Kidney (tissue), 14 donors: Measurements from ENCODE around the gene OR51D1. TPM values are rescaled to one million over a fixed set of nuclear protein-coding genes. Genes with fewer than 3 reads are reported as not detected.

Experiments
- DNase-seq, 5 donors: peaks; one replicate each; pipeline ENCODE4 v3.0.0-alpha.2; 2013 to 2020
- FAIRE-seq: peaks from 2 replicates; lab custom pipeline; 2012; peaks lifted over from hg19 to GRCh38; lab: Jason Lieb, UNC
- H3K27ac ChIP-seq, 2 donors: one replicate each; pipeline ENCODE4 v1.7.0; 2013; ENCODE audit warnings: low read depth in 2 of 2, low read length in 2 of 2, inconsistent platforms in 1 of 2
- H3K27me3 ChIP-seq: one replicate; pipeline ENCODE4 v1.7.1; 2013; ENCODE audit warnings: low read length, inconsistent platforms; ENCODE audit not compliant: control insufficient read depth, insufficient read depth
- H3K36me3 ChIP-seq, 3 donors: one replicate each; pipeline versions ENCODE4 v1.7.0 to v1.7.1; 2013; ENCODE audit warnings: low read length in 3 of 3, control low read depth in 1 of 3, inconsistent platforms in 1 of 3; ENCODE audit not compliant: insufficient read depth in 3 of 3, control insufficient read depth in 2 of 3
- H3K4me1 ChIP-seq, 3 donors: one replicate each; pipeline versions ENCODE4 v1.7.0 to v1.7.1; 2013; ENCODE audit warnings: low read length in 3 of 3, inconsistent platforms in 1 of 3, low read depth in 1 of 3; ENCODE audit not compliant: control insufficient read depth in 2 of 3, insufficient read depth in 2 of 3
- H3K4me3 ChIP-seq, 3 donors: one replicate each; pipeline versions ENCODE4 v1.7.0 to v1.8.1; 2013; ENCODE audit warnings: low read length in 3 of 3, control low read depth in 1 of 3, inconsistent platforms in 1 of 3
- H3K9ac ChIP-seq, 3 donors: one replicate each; pipeline versions ENCODE4 v1.7.0 to v1.7.1; 2013; ENCODE audit warnings: low read length in 3 of 3, control low read depth in 1 of 3, inconsistent platforms in 1 of 3
- H3K9me3 ChIP-seq, 3 donors: one replicate each; pipeline versions ENCODE4 v1.7.0 to v1.7.1; 2013; ENCODE audit warnings: low read length in 3 of 3, control low read depth in 1 of 3, inconsistent platforms in 1 of 3; ENCODE audit not compliant: control insufficient read depth in 2 of 3, insufficient read depth in 1 of 3
- CTCF ChIP-seq: IDR thresholded peaks from 3 replicates; pipeline ENCODE4 v1.5.1; 2012; ENCODE audit warnings: mild to moderate bottlenecking, moderate library complexity, borderline replicate concordance; ENCODE audit not compliant: insufficient read depth; ENCODE audit errors: extremely low read depth
- intact Hi-C: fragments of 100-400 bp; cut with DNase I; formaldehyde crosslinking; loops from one replicate; pipeline ENCODE4 v1.11.1; 2022
- polyA plus RNA-seq: library from polyadenylated mRNA; stranded (reverse); fragments of 350-450 nt; fragmentation: Illumina TruSeq; extraction: RNeasy Lipid Tissue Mini Kit (QIAGEN cat#74804); gene quantifications from one replicate; pipeline ENCODE4 v1.2.3, GENCODE V29; 2014; ENCODE audit warnings: low read depth, low replicate concordance; ENCODE audit not compliant: insufficient read depth
- total RNA-seq: library from RNA; stranded (reverse); fragmentation: NEBNext Ultra II Directional; extraction: Animal tissue kit (Norgen Biotek cat#: 25700); gene quantifications from one replicate; pipeline ENCODE4 v1.2.1, GENCODE V29; 2021
- donor health status: control.
- donor health status: control.
- donor health status: control.
- donor health status: control.
- donor health status: control.
- donor health status: DM: yes; HTN: yes; CAD: no.
- donor health status: Normal renal cell carcinoma (clear cell type).

The OR51D1 gene
- total and polyA plus RNA-seq, 2 donors from 2014 or later = not detected

- intact Hi-C loops = no loop called here
- TF ChIP-seq CTCF = no peak
- Histone ChIP-seq H3K9ac (no peak overlapping the region), H3K4me1 (no peaks in the 10 kb centered on the region), H3K27me3 (no peaks in the 10 kb centered on the region), H3K27ac (no peak overlapping the region), H3K4me3 (no peak overlapping the region), H3K36me3 (no peaks in the 10 kb centered on the region), H3K9me3 (no peaks in the 10 kb centered on the region)
- no peak for FAIRE-seq
- DNase-seq = no peak
These were observed 36.5 kb downstream of the OR51D1 start for GRCh38 chr11:4673781-4674180.

- no peak overlapping the region for H3K27ac ChIP-seq
- H3K9ac ChIP-seq = no peak overlapping the region
These were observed 40.7 kb downstream of the OR51D1 start for GRCh38 chr11:4677948-4678347.

GRCh38 chr11:4680341-4680740 is 43.1 kb downstream of the OR51D1 start:
- intact Hi-C loops = no loop called here
- Histone ChIP-seq H3K9ac (no peak overlapping the region), H3K4me3 (peak overlapping the region in 1 of 3 donors; percentile 6), H3K36me3 (no peaks in the 10 kb centered on the region), H3K9me3 (no peaks in the 10 kb centered on the region), H3K4me1 (peaks cover 0 to 4% (median 0%) of the 10 kb centered on the region in 3 donors), H3K27me3 (no peaks in the 10 kb centered on the region), H3K27ac (no peak overlapping the region)
- DNase-seq (peak in 2 of 5 donors; percentile 60 to 73), FAIRE-seq (no peak)
- no peak for TF ChIP-seq CTCF

More at GRCh38 chr11:4677948-4678347, 40.7 kb downstream of the OR51D1 start:
- Histone ChIP-seq H3K9me3 (no peaks in the 10 kb centered on the region), H3K27me3 (no peaks in the 10 kb centered on the region), H3K4me3 (no peak overlapping the region), H3K36me3 (no peaks in the 10 kb centered on the region), H3K4me1 (peaks cover 0 to 4% (median 0%) of the 10 kb centered on the region in 3 donors)
- intact Hi-C loops = no loop called here
- TF ChIP-seq CTCF = no peak
- DNase-seq (peak in 3 of 5 donors; percentile 36 to 89 (median 83)), FAIRE-seq (no peak)
